ENCODE results near the gene SYCE3.

Gene SYCE3

DNA sequence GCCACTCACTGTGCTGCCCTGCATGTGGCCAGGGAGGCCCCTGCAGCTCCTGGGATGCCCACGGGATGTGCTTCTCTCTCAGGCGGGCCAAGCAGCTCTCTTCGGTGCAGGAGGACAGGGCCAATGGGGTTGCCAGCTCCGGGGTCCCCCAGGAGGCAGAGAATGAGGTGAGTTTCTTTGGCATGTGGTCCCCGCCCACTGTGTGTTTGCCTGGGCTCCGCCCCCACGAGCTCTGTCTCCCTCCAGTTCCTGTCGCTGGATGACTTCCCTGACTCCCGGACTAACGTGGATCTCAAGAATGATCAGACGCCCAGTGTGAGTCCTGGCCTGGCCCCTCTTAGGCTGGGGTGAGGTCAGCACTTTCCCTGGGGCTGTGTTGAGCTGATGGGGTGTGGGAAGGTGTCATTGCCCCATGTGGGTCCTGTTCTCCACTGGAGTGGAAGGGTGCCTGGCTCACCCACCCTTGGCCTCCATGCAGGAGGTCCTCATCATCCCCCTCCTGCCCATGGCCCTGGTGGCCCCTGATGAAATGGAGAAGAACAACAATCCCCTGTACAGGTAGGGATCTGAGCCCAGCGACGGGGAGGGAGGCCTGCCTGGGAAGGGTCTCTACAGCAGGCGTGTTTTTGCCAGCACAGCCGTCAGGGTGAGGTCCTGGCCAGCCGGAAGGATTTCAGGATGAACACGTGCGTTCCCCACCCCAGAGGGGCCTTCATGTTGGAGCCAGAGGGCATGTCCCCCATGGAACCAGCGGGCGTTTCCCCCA is 45.0 kb downstream of the SYCE3 start:
- no peak for DNase-seq

DNA sequence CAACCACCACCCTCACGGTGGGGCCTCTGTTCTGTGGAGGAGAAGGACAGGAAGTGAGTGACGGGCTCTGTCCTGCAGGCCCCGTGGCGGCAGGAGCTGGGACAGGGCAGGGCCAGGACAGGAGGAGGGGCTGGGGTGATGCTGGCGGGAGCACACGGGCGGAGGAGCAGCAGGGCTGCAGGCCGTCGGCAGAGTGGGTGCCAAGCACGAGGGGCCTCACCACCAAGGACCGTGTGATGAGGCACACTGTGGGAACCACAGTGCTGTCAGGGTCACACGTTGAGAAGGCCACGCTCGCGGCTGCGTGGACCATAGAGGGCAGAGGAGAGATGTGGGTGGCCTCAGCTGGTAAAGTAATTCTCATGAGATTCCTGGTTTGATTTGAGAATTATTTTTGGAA is 45.8 kb downstream of the SYCE3 start:
- no peak for DNase-seq

- no peak for DNase-seq
Measured at GRCh38 chr22:50516068-50516467, 46.7 kb downstream of the SYCE3 start.

GRCh38 chr22:50513175-50513574 is 49.5 kb downstream of the SYCE3 start:
- DNase-seq: no peak

GRCh38 chr22:50508897-50509296 is 53.8 kb downstream of the SYCE3 start:
- DNase-seq: no peak

DNA sequence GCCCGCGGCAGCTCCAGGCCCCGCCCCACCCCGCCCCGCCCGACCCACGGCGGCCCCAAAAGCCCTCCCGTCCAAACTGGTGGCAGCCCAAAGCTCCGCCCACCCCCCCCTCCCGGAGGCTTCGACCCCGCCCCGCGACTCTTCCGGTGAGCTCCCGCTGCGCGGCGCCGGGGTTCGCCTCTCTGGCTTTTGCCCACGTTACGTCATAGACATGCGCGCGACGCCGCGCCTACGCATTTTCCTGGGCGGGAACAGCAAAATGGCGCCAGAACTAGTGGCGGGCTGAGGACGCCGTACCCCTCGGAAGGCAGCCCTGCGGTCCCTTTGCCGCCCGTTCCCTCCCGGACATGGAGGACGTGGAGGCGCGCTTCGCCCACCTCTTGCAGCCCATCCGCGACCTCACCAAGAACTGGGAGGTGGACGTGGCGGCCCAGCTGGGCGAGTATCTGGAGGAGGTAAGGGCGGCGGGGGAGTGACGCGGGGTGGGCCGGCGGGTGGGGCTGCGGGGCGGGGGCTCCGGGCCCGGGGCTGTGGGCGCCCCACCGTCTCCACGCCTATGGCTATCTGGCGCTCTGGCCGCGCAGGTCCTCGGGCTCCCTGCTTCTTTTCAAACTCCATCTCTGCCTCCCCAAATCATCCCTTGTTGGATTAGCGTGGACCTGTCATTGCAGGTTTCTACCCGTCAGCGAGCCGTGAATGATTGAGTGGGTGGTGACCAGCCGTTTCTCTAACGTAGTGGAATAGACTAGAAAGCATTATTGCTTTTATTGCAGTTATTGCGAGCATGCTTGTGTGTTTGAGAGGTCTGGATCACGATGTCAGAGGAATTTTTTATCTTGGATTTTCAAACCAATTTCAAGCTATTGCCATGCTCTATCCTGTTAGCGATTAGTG is 54.5 kb downstream of the SYCE3 start, which contains the start of gene NCAPH2:
NCAPH2 (plus strand) TSS at position 234 of the 894 bp plus-strand sequence; CDS start at position 348, 114 bp downstream.
- DNase-seq: peak in 1 of 2 experiments; percentile 97

GRCh38 chr22:50507421-50507990 is 55.2 kb downstream of the SYCE3 start, which contains the start of gene LMF2:
Gene LMF2 (minus strand): TSS chr22:50507702. CDS start chr22:50507675, 27 bp downstream.
- DNase-seq: peak; percentile 92 to 98

DNA sequence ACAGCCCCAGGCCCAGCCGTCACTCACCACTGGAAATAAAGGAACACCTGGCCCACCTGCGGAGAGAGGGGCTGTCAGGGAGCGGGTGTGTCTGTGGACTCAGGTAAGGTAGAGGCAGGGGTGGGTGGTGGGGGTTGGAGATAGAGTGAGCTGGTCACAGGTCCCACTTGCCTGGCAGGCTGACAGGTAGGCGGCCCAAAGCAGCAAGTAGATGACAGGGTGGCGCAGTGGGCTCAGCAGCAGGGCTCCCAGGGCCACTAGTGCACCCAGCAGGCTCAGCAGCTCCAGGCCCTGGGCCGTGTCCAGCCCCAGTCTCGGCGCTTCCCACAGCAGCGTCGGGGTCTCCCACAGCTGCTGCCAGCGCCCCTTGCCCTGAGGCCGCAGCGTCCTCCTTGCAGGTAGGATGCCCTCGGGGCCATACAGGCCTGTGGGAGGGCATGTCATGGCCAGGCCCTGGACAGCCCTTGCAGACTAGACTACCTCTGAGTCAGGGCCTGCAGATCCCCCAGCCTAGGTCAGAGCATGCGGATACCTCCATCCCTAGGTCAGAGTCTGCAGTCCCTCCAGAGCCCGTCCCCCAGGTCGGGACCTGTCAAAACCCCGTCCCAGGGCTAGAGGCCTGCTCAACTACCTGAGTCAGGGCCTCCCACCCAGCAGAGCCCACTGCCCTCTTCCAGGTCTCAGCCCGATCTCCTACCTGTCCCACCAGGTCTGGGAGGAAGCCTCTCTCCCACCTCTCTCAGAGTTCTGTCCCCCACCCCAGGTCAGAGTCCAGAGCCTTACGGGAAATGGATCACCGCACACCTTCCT is 55.9 kb downstream of the SYCE3 start:
- DNase-seq: no peak

GRCh38 chr22:50505776-50506610 is 56.7 kb downstream of the SYCE3 start:
- DNase-seq: no peak

- DNase-seq: no peak
Measured at GRCh38 chr22:50505276-50505775, 57.4 kb downstream of the SYCE3 start.

- DNase-seq: no peak
Measured at GRCh38 chr22:50504369-50505211, 58.1 kb downstream of the SYCE3 start.

DNA sequence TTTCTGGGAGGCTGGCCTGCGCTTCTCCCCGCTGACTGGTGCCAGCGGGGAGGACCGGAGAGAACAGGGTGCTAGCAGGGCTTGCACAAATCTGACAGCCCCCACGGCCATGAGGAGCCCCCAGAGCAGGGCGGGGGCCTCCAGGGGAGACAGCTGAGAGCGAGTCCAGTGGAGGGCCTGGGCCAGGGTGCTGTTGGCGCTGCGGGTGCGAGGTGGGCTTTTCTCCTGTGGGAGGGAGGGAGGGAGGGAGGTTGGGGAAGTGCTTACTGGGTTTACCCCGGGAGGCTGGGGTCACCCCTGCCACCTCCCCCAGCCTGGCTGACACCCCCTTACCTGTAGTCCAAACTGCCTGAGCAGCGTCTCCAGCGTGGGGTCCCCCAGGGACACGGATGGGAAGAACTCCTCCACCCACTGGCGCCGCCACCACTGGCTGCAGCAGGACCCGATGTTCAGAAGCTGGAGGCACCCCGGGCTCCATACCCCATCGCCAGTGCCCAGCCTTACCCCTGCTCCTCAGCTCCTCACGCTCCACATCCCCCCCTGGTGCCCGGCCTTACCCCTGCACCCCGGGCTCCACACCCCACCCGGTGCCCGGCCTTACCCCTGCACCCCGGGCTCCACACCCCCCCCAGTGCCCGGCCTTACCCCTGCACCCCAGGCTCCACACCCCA is 59.1 kb downstream of the SYCE3 start:
- no peak for DNase-seq

- no peak for DNase-seq
Measured at GRCh38 chr22:50502628-50503474, 59.9 kb downstream of the SYCE3 start.

- no peak for DNase-seq
Measured at GRCh38 chr22:50502096-50502495, 60.6 kb downstream of the SYCE3 start.
